ENCODE measurements around the gene PCSK9.

GRCh38 chr1:55081188-55081904 is 42.0 kb downstream of the PCSK9 start:
- TF ChIP-seq CTCF (conservative IDR thresholded peaks at IDR 0.05 in 1 of 2, IDR thresholded peaks at IDR 0.05 in 1 of 2; ENCODE audit: extremely low read depth in 1 of 2, insufficient read depth in 1 of 2, low read depth in 1 of 2, low read length in 2 of 2): no peak
- no peak for TF ChIP-seq EZH2 (IDR thresholded peaks at IDR 0.05; ENCODE audit: borderline replicate concordance, low read length)
